ENCODE data around the gene TECTA.
A peak's percentile ranks its signal among the peaks of the same experiment; 100 is the strongest.
"Not testable (repeated sequence)": the region's sequence is repeated elsewhere in the genome, so short reads cannot be mapped to it uniquely, and the experiment has no call there.

Gene TECTA

GRCh38 chr11:121129362-121130340 is 28.6 kb downstream of the TECTA start:
- no peak for DNase-seq

DNA sequence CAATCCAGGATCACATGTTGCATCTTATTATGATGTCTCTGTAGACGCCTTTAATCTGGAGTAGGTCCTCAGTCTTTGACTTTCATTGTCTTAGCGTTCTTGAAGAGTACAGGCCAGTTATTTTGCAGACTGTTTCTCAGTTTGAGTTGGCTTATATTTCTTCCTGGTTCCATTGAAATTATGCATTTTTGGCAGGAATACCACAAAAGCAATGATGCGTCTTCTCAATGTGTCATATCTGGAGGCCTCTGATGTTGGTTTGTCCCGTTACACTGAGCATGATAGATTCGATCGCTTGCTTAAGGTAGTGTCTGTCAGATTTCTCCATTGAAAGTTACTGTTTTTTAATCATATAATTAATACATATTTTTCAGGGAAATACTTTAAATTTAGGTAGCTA is 30.6 kb downstream of the TECTA start:
- DNase-seq, result no peak

DNA sequence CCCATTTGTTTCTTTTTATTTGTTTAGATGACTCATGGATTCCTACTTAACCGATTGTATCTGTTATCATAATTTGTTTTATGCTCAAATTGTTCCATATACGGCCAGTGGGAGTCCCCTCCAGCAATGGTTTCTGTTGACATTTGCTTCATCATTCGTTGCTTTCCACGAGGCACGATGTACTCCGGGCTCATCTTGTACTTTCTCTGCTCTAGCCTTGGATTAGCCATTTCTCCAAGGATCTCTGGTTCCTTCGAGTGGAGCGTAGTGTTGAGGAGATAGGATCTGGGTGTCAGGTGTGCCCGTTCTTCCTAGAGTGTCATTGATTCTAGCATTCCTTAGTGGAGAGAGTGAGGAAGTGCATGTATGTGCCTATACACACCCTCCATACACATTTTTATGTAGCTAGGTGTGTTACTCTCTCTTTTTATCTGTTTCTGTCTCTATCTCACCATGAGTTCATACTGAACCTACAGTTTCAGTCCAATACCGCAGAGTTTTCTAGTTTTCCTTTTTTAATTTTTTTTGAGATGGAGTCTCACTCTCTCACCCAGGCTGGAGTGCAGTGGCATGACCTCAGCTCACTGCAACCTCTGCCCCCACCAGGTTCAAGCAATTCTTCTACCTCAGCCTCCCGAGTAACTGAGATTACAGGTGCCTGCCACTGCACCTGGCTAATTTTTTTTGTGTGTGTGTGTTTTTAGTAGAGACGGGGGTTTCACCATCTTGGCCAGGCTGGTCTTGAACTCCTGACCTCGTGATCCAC is 31.4 kb downstream of the TECTA start:
- DNase-seq, result peak; percentile 17

GRCh38 chr11:121134741-121135312 is 33.8 kb downstream of the TECTA start:
- peak; percentile 13 for DNase-seq

- DNase-seq, result no peak
These were observed 36.0 kb downstream of the TECTA start for GRCh38 chr11:121137005-121137404.

- no peak for DNase-seq
These were observed 37.2 kb downstream of the TECTA start for GRCh38 chr11:121138259-121138658.

- no peak for DNase-seq
These were observed 39.3 kb downstream of the TECTA start for GRCh38 chr11:121140369-121140768.

DNA sequence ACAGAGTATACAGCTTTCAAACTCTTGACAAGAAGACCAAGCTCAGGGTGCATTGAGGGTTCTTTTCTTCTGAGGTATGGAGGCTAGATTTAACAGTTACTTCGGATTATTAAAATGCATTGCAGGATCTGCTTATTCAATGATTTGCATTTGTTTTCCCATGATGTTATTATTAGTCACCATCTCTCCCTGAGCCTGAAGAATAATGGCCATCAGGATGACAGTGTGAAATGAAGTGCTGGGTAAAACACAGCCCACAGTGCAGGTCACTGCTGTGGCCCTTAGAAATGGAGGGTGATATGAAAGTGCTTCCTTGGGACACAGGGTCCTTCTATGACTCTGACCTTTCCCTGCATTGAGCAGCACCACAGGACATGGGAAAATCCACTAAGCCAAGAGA is 40.0 kb downstream of the TECTA start:
- DNase-seq, result no peak

DNA sequence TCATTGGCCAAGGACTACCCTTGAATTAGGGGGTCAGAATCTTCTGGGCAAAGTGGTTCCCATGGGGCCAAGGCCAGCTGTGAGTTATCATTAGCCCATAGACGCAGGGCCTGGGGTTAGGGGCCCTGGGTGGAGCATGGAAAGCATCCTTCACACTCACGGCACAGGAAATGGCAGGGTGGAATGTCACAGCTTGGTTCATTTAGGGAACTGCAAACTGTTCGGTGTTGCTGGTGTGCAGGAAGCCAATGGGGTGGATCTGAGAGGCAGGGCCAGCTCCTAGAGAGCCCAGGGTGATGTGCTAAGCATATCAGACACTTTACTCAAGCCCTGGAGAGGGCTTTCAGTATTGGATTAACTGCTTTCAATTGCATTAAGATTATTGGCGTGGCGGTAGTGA is 42.9 kb downstream of the TECTA start:
- no peak for DNase-seq

DNA sequence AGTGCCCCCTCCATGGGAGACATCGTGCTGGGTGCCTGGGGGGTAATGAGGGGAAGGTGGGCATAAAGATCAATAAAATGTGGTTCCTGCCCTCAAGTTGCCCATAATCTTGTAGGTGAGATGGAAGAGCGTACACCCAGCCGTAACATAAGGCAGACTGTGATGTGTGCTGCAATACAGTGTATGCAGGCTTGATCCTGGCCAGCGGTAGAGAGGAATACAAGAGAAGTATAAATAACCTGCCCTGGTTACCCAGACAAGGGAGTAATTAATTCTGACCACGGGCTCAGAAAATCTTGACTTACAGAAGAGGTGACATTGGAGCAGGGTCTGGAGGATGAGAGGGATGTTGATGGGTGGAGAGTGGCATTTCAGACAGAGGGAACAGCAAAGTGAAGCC is 43.7 kb downstream of the TECTA start:
- no peak for DNase-seq

DNA sequence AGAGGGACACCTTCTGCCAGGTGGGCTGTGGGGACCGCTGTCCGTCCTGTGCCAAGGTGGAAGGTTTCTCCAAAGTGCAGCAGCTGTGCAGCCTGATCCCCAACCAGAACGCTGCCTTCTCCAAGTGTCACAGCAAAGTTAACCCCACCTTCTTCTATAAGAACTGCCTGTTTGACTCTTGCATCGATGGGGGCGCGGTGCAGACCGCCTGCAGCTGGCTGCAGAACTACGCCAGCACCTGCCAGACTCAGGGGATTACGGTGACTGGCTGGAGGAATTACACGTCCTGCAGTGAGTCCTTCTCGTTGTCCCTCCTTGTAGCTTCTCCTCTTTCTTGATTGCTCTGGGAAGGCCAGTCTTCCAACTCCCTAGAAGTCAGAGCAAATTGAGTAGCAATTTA is 44.8 kb downstream of the TECTA start:
- no peak for DNase-seq

DNA sequence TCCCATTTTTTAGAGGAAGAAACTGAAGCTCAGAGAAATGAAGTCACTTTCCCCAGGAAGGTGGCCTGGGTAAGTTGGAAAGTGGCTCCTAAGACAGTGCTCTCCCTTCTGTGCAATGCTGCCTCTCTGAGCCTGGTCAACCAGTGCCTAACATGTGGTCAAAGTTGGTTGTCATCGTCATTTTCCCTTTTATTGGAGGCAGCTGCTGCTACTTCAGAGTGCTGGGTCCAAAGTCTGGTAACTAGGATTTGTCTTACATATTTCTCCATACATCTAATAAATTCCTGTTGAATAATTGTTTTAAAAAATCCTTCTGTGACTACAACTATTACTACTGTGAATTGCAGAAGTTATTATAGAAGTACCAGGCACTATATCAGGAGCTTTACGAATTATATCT is 48.1 kb downstream of the TECTA start:
- no peak for DNase-seq

- no peak for DNase-seq
These were observed 50.2 kb downstream of the TECTA start for GRCh38 chr11:121151207-121151688.

- DNase-seq, result no peak
These were observed 51.7 kb downstream of the TECTA start for GRCh38 chr11:121152764-121153163.

DNA sequence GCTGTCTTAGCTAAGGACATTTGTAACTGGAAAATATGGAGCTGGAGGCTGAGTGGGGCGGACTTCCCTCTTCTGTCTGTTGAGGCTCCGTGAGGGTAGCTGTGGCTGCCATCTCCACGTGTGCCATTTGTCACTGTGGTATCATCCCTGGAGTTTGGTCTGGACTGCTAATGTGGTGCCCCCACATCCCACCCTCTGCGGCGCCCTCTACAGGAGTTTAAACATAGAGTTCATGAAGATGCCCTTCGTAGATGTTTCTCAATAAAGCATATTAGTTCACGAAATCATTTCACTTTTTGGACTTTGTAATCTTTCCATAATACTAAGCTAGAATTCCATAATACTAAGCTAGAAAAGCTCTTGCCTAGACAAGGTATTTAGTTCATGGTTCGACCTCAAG is 52.4 kb downstream of the TECTA start:
- no peak for DNase-seq

DNA sequence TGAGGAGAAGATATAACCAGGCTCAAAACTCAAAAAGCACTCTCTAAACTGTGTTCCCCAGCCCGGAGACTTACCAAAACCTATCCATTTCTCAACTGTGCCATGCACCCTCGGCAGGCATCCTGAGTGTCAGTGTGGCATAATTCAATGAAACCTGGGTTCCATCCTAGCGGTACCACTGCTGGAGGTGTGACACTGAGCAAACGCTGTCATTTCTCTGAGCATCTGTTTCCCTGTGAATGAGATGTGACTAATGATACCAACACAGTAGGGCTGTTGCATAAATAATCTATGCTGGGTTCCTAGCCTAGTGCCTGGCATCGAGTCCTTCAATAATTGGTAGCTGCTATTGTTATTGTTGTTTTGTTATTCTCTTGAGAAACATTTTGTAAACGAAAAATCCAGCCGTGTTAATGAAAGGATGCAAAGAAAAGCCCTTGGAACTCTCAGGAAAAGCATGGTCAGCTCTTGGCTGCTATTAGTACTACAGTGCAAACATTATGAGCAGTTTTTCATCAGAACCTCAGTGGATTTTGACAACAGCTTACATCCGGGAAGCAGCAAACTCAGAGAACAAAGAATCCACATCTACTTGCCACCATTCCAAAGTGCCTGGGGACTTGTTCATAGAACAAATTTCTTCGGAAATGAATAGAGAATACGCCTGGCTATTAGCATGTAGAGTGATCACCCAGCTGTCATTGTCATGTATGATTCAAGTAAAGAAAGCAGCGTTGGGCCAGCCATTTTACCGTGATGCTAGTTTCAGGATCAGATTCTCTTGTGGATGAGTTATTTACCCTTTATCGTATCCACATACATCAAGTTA is 53.7 kb downstream of the TECTA start:
- no peak for DNase-seq

- DNase-seq, result no peak
These were observed 56.7 kb downstream of the TECTA start for GRCh38 chr11:121157756-121158155.

DNA sequence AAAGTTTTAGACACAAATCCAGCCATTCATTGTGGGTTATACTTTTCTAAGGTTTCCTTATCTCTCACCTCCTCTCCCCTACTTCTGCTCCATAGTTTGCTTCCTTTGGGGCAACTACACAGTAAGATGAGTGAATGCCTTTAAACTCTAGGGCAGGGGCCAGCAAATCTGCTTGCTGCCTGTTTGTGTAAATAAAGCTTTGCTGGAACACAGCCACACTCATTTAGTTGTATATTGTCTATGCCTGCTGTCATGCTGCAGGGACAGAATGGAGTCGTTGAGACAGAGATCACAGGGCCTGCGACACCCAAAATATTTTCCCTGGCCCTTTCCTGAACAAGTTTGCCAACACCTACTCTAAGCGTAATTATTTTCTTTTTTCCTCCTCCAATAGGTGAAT is 58.7 kb downstream of the TECTA start:
- no peak for DNase-seq

- DNase-seq, result no peak
These were observed 60.4 kb downstream of the TECTA start for GRCh38 chr11:121161349-121161917.

DNA sequence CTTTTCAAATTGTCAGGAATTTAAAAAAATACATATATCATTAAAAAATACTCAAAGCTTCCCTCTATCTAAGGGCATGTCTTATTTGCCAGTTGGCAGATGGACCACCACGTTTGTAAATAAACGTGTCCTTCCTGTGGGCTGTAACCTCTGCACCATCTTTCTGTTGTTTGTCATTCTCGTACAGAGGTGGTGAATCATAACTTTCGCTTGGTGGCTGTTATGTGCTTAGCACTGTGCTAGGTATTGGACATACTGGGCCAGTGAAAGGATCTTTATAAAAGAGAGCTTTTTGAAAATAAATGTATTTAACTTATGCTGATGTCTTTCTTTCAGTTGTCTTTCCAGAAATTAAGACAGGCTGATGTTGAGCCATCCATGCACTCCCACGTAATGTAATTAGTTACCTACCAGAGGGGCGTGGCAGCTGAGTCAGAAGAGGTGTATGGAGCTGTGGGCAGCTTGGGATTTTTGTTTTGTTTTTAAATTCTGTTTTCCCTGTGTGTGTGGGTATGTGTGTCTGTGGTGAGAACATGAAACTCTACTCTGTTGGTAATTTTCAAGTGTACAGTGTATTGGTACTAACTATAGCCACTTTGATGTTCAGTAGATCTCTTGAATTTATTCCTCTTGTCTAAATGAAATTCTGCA is 62.7 kb downstream of the TECTA start:
- no peak for DNase-seq

DNA sequence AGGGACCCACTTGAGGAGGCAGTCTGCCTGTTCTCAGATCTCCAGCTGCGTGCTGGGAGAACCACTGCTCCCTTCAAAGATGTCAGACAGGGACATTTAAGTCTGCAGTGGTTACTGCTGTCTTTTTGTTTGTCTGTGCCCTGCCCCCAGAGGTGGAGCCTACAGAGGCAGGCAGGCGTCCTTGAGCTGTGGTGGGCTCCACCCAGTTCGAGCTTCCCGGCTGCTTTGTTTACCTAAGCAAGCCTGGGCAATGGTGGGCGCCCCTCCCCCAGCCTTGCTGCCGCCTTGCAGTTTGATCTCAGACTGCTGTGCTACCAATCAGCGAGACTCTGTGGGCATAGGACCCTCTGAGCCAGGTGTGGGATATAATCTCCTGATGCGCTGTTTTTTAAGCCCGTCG is 76.6 kb downstream of the TECTA start:
- DNase-seq, result not testable (repeated sequence)

DNA sequence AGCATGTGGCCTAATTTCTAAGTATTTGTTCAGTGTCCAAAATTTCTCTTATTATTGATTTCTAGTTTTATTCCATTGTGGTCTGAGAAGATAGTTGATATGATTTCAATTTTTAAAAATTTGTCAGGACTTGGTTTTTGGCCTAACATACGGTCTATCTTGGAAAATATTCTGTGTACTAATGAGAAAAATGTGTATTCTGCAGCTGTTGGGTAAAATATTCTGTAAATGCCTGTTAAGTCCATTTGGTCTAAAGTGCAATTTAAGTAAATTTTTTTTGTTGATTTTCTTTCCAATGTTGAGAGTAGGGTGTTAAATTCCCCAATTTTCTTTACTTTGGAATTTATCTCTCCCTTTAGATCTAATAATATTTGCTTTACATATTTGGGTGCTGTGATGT is 78.3 kb downstream of the TECTA start:
- no peak for DNase-seq

All from OCI-M1 (cell line).